CD4-positive, alpha-beta memory T cell (primary cell): ENCODE data around the gene GNG13. TPM values are rescaled to one million over a fixed set of nuclear protein-coding genes. Genes with fewer than 3 reads are reported as not detected.

Experiments used
- CTCF ChIA-PET: fragments of 350-600 bp; sonication (Branson Sonifier 250); formaldehyde crosslinking; loops from one replicate; lab custom pipeline; 2021; ENCODE audit warnings: inconsistent platforms; ENCODE audit not compliant: partially characterized antibody; lab: Charles Lee
- POLR2A ChIA-PET: fragments of 350-600 bp; sonication (Branson Sonifier 250); formaldehyde crosslinking; loops from one replicate; lab custom pipeline; 2021; ENCODE audit not compliant: partially characterized antibody; lab: Charles Lee
- DNase-seq, 5 donors: peaks; one replicate each; pipeline versions ENCODE4 v3.0.0 to v3.0.0-alpha.2; 2020 to 2022; ENCODE audit warnings: mixed read lengths in 1 of 5
- H3K27ac ChIP-seq: one replicate; pipeline ENCODE4 v1.7.0; 2013; ENCODE audit warnings: low read depth, low read length
- H3K27me3 ChIP-seq: 2 replicates; pipeline ENCODE4 v1.7.0; 2013; ENCODE audit warnings: mild to moderate bottlenecking, low read length, moderate library complexity; ENCODE audit not compliant: insufficient read depth
- H3K36me3 ChIP-seq: 2 replicates; pipeline ENCODE4 v1.7.0; 2013; ENCODE audit warnings: mild to moderate bottlenecking, low read length, moderate library complexity; ENCODE audit not compliant: insufficient read depth
- H3K4me1 ChIP-seq: 2 replicates; pipeline ENCODE4 v1.7.0; 2013; ENCODE audit warnings: mild to moderate bottlenecking, low read length, moderate library complexity; ENCODE audit not compliant: insufficient read depth
- H3K4me3 ChIP-seq, 2 donors: one replicate each; pipeline ENCODE4 v1.7.0; 2013; ENCODE audit warnings: low read length in 2 of 2, mild to moderate bottlenecking in 1 of 2
- H3K9me3 ChIP-seq, 2 donors: one replicate each; pipeline ENCODE4 v1.7.0; 2013; ENCODE audit warnings: low read length in 2 of 2, control low read depth in 1 of 2; ENCODE audit not compliant: control insufficient read depth in 1 of 2
- H3K27ac Mint-ChIP-seq, 7 donors: one replicate each; pipeline ENCODE4 v1.8.0; 2020 to 2021; ENCODE audit warnings: mixed read lengths in 7 of 7, mild to moderate bottlenecking in 6 of 7, inconsistent platforms in 3 of 7, moderate library complexity in 3 of 7
- H3K27me3 Mint-ChIP-seq, 2 donors: one replicate each; pipeline ENCODE4 v1.8.0; 2020 to 2021; ENCODE audit warnings: mixed read lengths in 2 of 2
- H3K36me3 Mint-ChIP-seq, 2 donors: one replicate each; pipeline ENCODE4 v1.8.0; 2020 to 2021; ENCODE audit warnings: mixed read lengths in 2 of 2, inconsistent platforms in 1 of 2, mild to moderate bottlenecking in 1 of 2
- H3K4me1 Mint-ChIP-seq, 4 donors: one replicate each; pipeline ENCODE4 v1.8.0; 2020 to 2021; ENCODE audit warnings: mixed read lengths in 4 of 4, mild to moderate bottlenecking in 1 of 4
- H3K4me3 Mint-ChIP-seq, 8 donors: one replicate each; pipeline ENCODE4 v1.8.0; 2020 to 2021; ENCODE audit warnings: mixed read lengths in 8 of 8, mild to moderate bottlenecking in 7 of 8, moderate library complexity in 6 of 8, inconsistent platforms in 3 of 8
- H3K9me3 Mint-ChIP-seq, 8 donors: one replicate each; pipeline ENCODE4 v1.8.0; 2020 to 2021; ENCODE audit warnings: mixed read lengths in 8 of 8, mild to moderate bottlenecking in 5 of 8, inconsistent platforms in 3 of 8, moderate library complexity in 1 of 8
- intact Hi-C: fragments of 100-400 bp; cut with micrococcal nuclease; formaldehyde crosslinking; loops from one replicate; pipeline ENCODE4 v1.15.1; 2023
- polyA plus RNA-seq, 2 donors: library from polyadenylated mRNA; unstranded; fragments of 300-500 nt; fragmentation: Illumina TruSeq; gene quantifications; one replicate each; pipeline ENCODE4 v1.2.3, GENCODE V29; 2021
- total RNA-seq, 2 experiments: library from RNA; stranded (reverse); gene quantifications; one replicate each; pipeline ENCODE4 v1.2.3, GENCODE V29; 2021

The GNG13 gene
- total and polyA plus RNA-seq, 4 experiments from 2014 or later, result not detected

DNA sequence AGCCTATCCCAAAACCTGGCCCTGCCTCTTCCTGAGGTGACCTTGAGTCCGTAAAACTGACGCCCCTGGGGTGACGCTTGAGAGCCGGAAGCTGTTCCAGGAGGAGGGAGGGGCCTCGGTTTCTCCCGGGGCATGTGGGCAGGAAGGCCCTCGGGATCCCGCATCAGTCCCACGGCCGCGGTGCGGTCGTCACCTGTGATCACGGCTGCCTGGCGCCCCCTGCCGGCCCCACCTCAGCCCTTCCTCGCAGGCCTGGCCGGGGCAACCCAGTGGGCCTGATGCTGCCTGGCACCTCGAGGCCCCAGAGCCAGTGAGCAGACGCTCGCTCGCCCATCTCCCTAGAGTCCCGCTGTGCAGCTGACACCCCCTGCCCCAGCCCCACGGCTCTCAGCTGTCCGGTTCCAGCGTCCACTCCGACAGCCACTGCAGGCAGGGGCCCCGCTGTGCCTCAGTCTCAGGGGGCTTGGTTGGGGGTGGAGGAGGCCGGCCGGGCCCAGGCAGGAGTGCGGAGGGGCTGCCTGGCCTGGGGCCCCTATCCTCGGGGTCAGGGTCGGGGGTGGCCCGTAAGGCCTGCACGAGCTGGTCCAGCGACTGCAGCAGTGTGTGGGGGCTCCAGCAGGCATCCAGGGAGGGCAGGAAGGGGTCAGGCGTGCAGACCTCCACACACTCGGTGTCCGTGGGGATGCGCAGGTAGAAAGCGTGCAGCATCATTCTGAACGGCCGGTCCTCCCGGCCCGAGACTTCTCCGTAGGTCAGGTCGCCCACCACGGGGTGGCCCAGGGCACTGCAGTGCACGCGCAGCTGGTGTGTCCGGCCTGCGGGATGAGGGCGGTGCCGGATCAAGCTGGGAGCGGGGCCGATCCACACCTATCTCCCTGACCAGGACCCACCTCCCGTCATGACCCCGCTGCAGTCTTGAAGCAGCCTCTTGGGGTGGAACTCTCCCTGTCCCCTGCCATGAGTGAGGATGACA lies 14.7 kb downstream of the GNG13 start:
- Mint-ChIP-seq H3K36me3 (peaks cover 3 to 4% of the 10 kb centered on the region in 2 donors), H3K27ac (peak overlapping the region in 1 of 7 donors; percentile 82), H3K4me3 (peak overlapping the region; percentile 39 to 70 (median 60)), H3K27me3 (no peaks in the 10 kb centered on the region), H3K4me1 (peaks cover 2 to 24% (median 5%) of the 10 kb centered on the region in 4 donors), H3K9me3 (no peaks in the 10 kb centered on the region)
- DNase-seq, result peak; percentile 61 to 73 (median 68)
- H3K9me3 ChIP-seq, result no peaks in the 10 kb centered on the region
- peaks cover 6% of the 10 kb centered on the region for H3K36me3 ChIP-seq
- POLR2A ChIA-PET, result interaction anchor here (0.8 to 3.1 kb wide), 6 partner anchors 45 to 90 kb away, joined by 3 to 15 read pairs (median 4); partner anchors contain the start of genes ANTKMT, CIAO3 and METRN
- no peak overlapping the region for H3K4me3 ChIP-seq
- H3K27me3 ChIP-seq, result no peaks in the 10 kb centered on the region
- H3K4me1 ChIP-seq, result peaks cover 21% of the 10 kb centered on the region
- no peak overlapping the region for H3K27ac ChIP-seq
- intact Hi-C loops, result loop anchor here (1.0 to 5.0 kb wide), 2 partner anchors 75 to 139 kb away; partner anchors contain the start of gene WDR90
- CTCF ChIA-PET, result interaction anchor here (0.9 to 6.7 kb wide), 8 partner anchors 9 to 90 kb away, joined by 3 to 84 read pairs (median 4); partner anchors contain the start of gene METRN

DNA sequence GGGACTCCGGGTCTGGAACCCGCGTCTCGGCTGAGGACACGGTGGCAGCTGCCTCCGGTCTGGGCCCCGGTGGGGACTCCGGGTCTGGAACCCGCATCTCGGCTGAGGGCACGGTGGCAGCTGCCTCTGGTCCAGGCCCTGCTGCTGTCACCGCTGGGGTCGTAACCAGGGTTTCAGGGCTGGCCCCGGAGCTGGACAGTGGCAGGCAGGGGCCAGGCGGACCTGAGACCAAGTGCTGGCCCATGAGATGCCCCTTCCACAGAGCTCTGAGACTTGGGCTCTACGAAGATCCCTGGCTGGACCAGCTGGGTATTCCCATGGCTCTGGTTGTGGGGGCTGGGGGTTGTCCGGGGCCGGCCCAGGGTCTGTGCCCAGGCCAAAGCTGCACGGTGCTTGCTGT lies 16.1 kb downstream of the GNG13 start:
- peaks cover 6% of the 10 kb centered on the region for H3K36me3 ChIP-seq
- no peaks in the 10 kb centered on the region for H3K9me3 ChIP-seq
- H3K36me3 Mint-ChIP-seq, result peaks cover 3 to 4% of the 10 kb centered on the region in 2 donors
- peak overlapping the region in 1 of 8 donors; percentile 49 for H3K4me3 Mint-ChIP-seq
- peak overlapping the region in 1 of 7 donors; percentile 78 for H3K27ac Mint-ChIP-seq
- ChIA-PET CTCF (interaction anchor here (0.7 to 6.7 kb wide), 9 partner anchors 14 to 319 kb away, joined by 3 to 84 read pairs (median 4); partner anchors contain the start of genes ANTKMT and METRN), POLR2A (interaction anchor here (0.6 to 3.1 kb wide), 6 partner anchors 34 to 89 kb away, joined by 3 to 15 read pairs (median 4); partner anchors contain the start of gene METRN)
- H3K27ac ChIP-seq, result no peak overlapping the region
- H3K27me3 Mint-ChIP-seq, result peaks cover 4% of the 10 kb centered on the region in 2 donors
- no peaks in the 10 kb centered on the region for H3K9me3 Mint-ChIP-seq
- no peak for DNase-seq
- intact Hi-C loops, result no loop called here
- no peaks in the 10 kb centered on the region for H3K27me3 ChIP-seq
- H3K4me1 Mint-ChIP-seq, result peaks cover 2 to 24% (median 5%) of the 10 kb centered on the region in 4 donors
- H3K4me3 ChIP-seq, result no peak overlapping the region
- peaks cover 21% of the 10 kb centered on the region for H3K4me1 ChIP-seq

DNA sequence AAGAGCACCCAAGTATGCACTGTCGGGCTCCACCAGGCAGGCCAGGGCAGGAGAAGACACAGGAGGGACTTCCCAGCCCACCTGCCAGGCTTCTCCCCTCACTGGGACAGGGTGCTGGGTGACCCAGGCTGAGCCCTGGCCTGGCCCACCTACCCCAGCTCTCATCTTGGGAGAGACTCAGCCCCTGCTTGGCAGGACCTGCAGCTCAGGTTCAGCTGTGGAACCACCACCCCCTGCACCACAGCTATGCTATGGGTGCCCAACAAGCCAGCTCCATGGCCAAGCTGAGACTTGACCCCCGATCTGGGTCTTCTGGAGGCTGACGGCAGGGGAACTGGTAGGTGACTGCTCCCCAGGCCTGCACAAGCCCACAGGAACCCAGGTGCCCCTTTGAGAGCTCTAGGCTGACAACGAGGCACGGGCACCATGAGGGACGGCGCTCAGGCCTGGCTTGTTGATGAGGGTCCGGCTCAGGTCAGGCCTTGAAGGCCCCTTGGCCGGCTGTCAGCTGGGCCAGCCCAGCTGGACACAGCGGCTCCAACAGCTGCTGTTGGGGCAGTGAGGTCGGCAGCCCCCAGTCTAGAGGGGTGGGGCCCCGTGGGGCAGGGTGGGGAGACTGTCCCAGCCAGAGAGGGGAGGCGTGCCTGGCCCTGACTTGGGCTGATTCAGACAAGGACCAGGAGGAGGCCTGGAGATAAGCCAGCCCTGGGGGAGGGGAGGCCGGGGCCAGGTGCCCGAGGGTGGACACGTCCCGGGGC lies 17.0 kb downstream of the GNG13 start:
- Histone ChIP-seq H3K36me3 (peaks cover 6% of the 10 kb centered on the region), H3K4me1 (peaks cover 15% of the 10 kb centered on the region), H3K27me3 (no peaks in the 10 kb centered on the region), H3K27ac (no peak overlapping the region), H3K9me3 (no peaks in the 10 kb centered on the region), H3K4me3 (no peak overlapping the region)
- Mint-ChIP-seq H3K4me1 (peaks cover 2 to 24% (median 5%) of the 10 kb centered on the region in 4 donors), H3K27ac (no peak overlapping the region), H3K27me3 (peaks cover 4% of the 10 kb centered on the region in 2 donors), H3K36me3 (peaks cover 3 to 4% of the 10 kb centered on the region in 2 donors), H3K4me3 (no peak overlapping the region), H3K9me3 (no peaks in the 10 kb centered on the region)
- ChIA-PET CTCF (interaction anchor here (0.9 to 6.7 kb wide), 2 partner anchors 59 to 71 kb away, joined by 4 to 84 read pairs; partner anchors contain the start of gene METRN), POLR2A (interaction anchor here (0.6 to 3.1 kb wide), 3 partner anchors 35 to 69 kb away, joined by 3 to 15 read pairs (median 3); partner anchors contain the start of gene METRN)
- intact Hi-C loops, result no loop called here
- DNase-seq, result no peak

DNA sequence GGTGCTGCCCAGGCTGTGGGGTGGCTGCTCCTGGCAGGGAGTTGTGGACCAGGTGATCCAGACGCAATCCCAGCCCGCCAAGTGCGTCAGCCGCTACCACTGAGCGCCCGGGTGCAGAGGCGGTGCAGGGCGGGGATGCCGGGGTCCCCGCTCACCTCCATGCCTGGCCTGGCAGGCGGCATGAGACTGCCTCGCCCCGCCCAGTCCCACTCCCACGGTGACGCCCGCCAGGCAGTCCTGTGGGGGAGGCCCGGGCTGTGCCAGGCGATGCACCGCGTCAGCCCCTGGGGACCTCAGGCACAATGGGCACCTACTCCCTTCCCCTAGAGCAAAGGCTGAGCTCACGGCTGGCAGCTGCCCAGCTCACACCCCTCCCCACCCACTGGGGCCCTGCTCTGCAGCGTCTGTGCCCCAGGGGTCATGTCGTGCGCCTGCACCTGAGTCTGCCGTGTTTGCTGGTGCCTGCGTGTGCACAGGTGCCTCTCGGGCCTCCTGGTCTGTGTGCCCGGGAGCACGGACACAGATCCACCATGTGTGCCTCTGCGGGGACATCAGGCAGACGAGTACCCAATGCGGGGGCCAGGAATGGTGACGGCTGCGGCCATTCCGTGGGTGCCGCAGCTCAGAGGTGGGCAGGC lies 17.6 kb downstream of the GNG13 start:
- Histone ChIP-seq H3K4me1 (peaks cover 15% of the 10 kb centered on the region), H3K27ac (no peak overlapping the region), H3K9me3 (no peaks in the 10 kb centered on the region), H3K36me3 (peaks cover 6% of the 10 kb centered on the region), H3K4me3 (no peak overlapping the region), H3K27me3 (no peaks in the 10 kb centered on the region)
- CTCF ChIA-PET, result interaction anchor here (6.7 kb wide), 1 partner anchor 71 kb away, joined by 84 read pairs; the partner anchor contains the start of gene METRN
- Mint-ChIP-seq H3K27ac (no peak overlapping the region), H3K36me3 (peaks cover 3 to 4% of the 10 kb centered on the region in 2 donors), H3K4me3 (no peak overlapping the region), H3K4me1 (peaks cover 2 to 24% (median 5%) of the 10 kb centered on the region in 4 donors), H3K9me3 (no peaks in the 10 kb centered on the region), H3K27me3 (peaks cover 4% of the 10 kb centered on the region in 2 donors)
- intact Hi-C loops, result no loop called here
- DNase-seq, result no peak
- POLR2A ChIA-PET, result interaction anchor here (3.1 kb wide), 1 partner anchor 68 kb away, joined by 15 read pairs; the partner anchor contains the start of gene METRN

DNA sequence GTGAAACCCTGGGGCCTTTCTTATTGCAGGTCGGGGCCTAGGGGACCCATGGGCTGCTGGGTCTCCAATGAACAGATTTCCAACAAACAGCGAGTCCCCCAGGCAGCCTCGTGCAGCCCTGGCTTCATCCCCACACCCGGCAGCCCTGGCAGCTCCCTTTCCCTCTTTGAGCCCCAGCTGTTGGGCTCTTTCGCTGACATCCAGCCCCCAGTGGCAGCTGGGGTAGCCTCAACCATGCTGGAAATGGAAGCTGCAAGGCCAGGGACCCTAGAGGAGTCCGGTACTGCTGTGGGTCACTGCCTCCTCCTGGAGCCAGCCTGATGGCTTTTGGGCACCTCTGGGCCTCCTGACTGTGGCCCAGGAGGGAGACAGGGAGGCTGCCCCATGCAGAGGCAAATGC lies 18.3 kb downstream of the GNG13 start:
- peaks cover 0 to 19% (median 5%) of the 10 kb centered on the region in 4 donors for H3K4me1 Mint-ChIP-seq
- Histone ChIP-seq H3K36me3 (peaks cover 6% of the 10 kb centered on the region), H3K27me3 (no peaks in the 10 kb centered on the region), H3K27ac (no peak overlapping the region), H3K9me3 (no peaks in the 10 kb centered on the region), H3K4me3 (no peak overlapping the region), H3K4me1 (peaks cover 10% of the 10 kb centered on the region)
- no peak overlapping the region for H3K27ac Mint-ChIP-seq
- H3K9me3 Mint-ChIP-seq, result no peaks in the 10 kb centered on the region
- H3K27me3 Mint-ChIP-seq, result peaks cover 4 to 8% of the 10 kb centered on the region in 2 donors
- no peak overlapping the region for H3K4me3 Mint-ChIP-seq
- peaks cover 3 to 4% of the 10 kb centered on the region in 2 donors for H3K36me3 Mint-ChIP-seq
- intact Hi-C loops, result no loop called here
- no peak for DNase-seq
- ChIA-PET POLR2A (no interaction called here), CTCF (interaction anchor here (6.7 kb wide), 1 partner anchor 70 kb away, joined by 84 read pairs; the partner anchor contains the start of gene METRN)

DNA sequence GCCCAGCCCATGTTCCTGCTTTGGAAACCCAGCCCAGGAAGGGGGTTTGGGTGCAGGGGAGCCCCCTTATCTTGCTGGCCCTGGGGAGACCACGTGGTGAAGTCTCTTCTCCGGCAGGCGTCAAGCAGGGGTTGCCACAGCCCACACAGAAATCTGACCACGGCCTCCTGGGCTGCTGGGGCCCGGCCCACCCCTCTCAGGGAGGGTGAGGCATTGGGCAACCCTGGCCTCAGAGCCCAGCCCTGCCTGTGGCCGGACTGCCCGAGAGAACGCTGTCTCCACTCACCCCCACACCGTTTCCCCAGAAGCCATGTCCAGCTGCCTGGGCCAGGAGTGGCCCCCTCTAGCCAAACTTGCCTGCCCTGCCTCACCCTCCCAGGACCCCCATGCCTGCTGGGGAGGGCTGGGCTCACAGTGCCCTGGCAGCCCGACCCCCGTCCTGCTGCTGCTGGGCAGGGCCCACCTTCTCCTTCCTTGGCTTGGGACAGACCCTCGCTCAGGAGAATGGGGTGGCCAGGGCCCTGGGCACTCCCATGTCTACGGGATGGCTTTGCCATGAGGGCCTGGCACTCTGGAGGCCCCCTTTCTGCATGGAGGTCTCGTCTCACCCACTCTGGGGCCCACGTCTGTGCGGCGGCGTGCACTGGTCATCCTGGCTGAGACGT lies 19.1 kb downstream of the GNG13 start:
- no peak overlapping the region for H3K27ac ChIP-seq
- Mint-ChIP-seq H3K4me1 (peaks cover 0 to 12% (median 5%) of the 10 kb centered on the region in 4 donors), H3K4me3 (no peak overlapping the region), H3K36me3 (peaks cover 2 to 4% of the 10 kb centered on the region in 2 donors), H3K27me3 (peaks cover 4 to 8% of the 10 kb centered on the region in 2 donors), H3K27ac (no peak overlapping the region), H3K9me3 (no peaks in the 10 kb centered on the region)
- CTCF ChIA-PET, result interaction anchor here (1.0 kb wide), 1 partner anchor 69 kb away, joined by 4 read pairs; no protein-coding TSS in a partner anchor
- peaks cover 5% of the 10 kb centered on the region for H3K36me3 ChIP-seq
- H3K4me1 ChIP-seq, result peaks cover 3% of the 10 kb centered on the region
- no peaks in the 10 kb centered on the region for H3K9me3 ChIP-seq
- no peak for DNase-seq
- H3K27me3 ChIP-seq, result no peaks in the 10 kb centered on the region
- H3K4me3 ChIP-seq, result no peak overlapping the region
- intact Hi-C loops, result no loop called here
- POLR2A ChIA-PET, result no interaction called here
